Measurements from ENCODE around the gene CD2.

The CD2 gene

GRCh38 chr1:116760996-116761665 is 6.9 kb downstream of the CD2 start:
- peak in 1 of 2 experiments; percentile 18 for DNase-seq

GRCh38 chr1:116762281-116762680 is 8.1 kb downstream of the CD2 start:
- no peak for DNase-seq

DNA sequence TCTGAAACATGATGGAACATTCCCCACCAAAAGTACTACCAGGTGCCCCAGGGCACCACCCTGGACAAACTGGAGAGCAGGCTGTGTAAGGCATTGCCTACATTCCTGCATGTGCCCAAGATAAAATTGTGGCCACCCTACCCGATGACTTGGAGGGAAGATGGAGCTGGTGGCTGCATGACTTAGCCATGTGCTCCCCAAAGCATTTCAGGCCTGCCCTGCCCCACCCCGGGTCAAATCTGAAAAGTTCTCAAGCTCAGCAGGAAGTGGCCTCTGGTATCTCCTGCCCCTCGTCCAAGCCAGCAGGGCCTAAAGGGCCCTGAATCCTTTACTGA is 8.5 kb downstream of the CD2 start:
- peak; percentile 48 to 62 for DNase-seq

- DNase-seq = peak; percentile 71 to 80
These were observed 9.0 kb downstream of the CD2 start for GRCh38 chr1:116763116-116763786.

GRCh38 chr1:116763787-116764465 is 9.7 kb downstream of the CD2 start:
- peak; percentile 74 to 81 for DNase-seq

DNA sequence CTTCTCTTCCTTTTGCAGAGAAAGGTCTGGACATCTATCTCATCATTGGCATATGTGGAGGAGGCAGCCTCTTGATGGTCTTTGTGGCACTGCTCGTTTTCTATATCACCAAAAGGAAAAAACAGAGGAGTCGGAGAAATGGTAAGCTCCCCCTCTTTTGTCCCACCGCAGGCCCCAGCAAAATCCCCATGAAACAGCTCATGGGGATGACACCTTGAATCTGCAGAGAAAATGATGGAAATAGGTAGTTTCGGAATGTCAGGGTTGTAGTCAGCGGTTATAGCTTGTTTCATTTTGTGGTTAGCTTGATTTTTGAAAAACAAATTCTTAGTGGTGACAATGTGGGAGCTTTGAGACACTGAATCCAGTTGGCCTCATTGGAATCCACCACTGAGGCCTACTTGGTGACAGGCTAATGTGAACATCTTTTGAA is 10.3 kb downstream of the CD2 start:
- DNase-seq = peak; percentile 71 to 80

DNA sequence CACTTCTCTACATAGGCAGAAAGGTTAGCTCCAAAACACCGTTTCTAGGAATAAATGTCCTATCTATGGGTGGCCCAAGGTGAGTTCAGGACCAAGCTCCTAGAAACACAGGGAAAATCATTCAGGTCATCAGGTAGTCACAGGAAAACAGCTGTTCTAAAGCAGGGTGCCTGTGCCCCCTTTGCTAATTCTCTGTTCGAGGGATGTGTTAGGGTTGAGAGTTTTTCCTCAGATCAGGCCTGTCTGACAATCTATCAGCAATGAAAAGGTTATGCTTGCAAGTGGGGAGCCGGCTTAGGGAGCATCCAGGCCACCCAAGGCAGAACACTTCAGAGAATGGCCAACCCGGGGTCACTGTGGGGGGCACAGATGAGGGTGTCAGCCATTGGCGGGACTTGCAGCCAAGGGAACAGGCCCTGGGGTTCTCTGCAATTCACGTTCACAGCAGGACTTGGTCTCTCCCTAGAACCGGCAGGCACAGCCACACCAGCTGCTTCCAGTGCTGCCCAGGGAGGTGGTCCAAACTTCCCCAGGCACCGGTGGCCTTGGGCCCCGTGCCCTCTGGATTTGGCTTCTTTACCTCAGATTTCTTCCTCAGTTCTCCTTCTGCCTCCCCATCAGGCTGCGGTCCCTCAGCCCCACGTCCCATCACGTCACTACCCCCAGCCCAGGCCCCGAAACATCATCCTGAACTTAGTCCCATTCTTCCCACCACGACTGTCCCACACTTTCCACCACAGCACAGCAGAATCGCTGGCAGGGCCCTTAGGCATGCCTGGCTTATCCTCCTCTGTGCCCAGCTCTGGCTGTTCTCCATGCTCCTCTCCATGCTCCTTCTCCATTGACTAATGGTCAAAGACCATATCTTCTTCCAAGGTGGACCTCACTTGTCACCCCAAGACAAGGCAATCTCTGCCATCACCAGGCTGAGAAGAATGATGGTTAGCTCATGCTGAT is 11.0 kb downstream of the CD2 start:
- peak in 1 of 2 experiments; percentile 25 for DNase-seq

DNA sequence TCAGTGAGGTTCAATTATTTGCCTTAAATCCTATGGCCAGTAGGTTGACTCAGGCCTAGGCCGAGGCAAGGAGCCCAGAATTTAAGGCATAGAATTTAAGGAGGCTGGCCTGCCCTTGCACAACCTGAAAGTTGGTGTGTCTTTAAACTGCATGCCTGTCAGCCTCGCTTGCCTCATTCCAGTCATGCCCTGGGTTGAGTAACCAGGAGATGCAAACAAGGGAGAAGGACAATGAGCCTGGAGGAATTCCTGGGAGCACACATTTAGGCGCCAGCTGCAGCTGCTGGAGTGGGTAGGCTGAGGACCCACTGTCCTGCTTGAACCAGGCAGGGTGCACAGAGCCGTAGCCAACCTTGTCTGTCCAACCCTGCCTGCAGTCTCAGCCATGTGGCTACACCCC is 11.7 kb downstream of the CD2 start:
- peak; percentile 28 to 47 for DNase-seq

DNA sequence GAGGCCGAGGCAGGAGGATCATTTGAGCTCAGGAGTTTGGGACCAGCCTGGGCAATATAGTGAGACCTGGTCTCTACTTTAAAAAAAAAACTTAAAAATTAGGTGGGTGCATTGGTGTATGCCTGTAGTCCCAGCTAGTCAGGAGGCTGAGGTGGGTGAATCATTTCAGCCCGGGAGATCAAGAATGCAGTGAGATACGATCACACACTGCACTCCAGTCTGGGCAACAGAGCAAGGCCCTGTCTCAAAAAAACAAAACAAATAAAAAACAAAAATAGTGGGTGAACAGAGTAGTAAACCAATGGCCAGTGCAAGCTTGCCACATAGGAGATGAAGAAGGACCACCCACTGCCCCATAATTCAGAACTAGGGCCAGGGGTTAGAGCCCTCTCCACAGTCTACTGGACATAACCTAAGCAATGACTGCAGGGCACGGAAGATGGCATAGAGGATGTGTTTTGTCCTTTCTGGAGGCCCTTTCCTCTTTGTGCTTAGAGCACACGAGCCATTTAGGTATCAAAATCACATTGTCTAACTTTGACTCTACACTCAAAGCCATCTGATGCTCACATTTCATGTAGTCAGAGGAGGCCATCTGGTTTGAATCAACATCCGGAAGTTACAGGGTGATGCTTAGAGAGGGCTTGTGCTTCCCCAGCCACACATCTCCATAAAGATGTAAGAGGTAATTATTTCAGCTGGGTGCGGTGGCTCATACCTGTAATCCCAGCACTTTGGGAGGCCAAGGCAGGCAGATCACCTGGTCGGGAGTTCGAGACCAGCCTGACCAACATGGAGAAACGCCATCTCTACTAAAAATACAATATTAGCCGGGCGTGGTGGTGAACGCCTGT is 12.6 kb downstream of the CD2 start:
- peak; percentile 40 to 56 for DNase-seq

DNA sequence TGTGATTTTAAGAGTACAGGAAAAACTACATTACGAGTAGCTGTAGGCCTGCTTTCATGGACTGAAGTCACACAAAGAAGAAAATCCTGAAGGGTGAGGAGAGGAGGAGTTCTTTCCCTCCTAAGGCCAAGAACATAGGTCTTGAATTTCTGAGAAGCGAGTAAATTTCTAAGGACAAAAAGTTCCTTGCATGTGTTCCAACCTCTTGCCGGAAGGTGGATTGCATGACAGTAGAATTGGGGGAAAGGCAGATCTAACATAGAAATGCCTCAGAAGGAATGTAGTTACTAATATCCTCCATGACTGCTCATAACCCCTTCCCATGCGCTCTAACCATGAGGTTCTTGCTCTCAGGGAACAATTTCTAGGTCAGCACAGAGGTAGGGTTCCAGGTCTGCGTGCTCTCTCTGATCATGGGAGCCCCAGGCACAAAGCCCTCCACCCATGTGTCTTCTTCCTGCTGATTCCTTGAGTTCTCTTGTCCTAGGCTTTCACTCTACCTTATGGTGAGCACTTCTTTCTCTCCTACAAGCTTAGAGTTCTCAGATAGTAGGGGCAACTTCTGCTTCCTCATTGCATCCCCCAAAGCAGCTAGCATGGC is 13.7 kb downstream of the CD2 start:
- peak; percentile 28 to 36 for DNase-seq

DNA sequence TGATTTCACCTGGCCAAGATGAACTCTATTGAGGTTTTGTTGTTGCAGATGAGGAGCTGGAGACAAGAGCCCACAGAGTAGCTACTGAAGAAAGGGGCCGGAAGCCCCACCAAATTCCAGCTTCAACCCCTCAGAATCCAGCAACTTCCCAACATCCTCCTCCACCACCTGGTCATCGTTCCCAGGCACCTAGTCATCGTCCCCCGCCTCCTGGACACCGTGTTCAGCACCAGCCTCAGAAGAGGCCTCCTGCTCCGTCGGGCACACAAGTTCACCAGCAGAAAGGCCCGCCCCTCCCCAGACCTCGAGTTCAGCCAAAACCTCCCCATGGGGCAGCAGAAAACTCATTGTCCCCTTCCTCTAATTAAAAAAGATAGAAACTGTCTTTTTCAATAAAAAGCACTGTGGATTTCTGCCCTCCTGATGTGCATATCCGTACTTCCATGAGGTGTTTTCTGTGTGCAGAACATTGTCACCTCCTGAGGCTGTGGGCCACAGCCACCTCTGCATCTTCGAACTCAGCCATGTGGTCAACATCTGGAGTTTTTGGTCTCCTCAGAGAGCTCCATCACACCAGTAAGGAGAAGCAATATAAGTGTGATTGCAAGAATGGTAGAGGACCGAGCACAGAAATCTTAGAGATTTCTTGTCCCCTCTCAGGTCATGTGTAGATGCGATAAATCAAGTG is 14.3 kb downstream of the CD2 start:
- peak; percentile 24 to 46 for DNase-seq

GRCh38 chr1:116769104-116769452 is 14.8 kb downstream of the CD2 start:
- peak; percentile 47 to 61 for DNase-seq

DNA sequence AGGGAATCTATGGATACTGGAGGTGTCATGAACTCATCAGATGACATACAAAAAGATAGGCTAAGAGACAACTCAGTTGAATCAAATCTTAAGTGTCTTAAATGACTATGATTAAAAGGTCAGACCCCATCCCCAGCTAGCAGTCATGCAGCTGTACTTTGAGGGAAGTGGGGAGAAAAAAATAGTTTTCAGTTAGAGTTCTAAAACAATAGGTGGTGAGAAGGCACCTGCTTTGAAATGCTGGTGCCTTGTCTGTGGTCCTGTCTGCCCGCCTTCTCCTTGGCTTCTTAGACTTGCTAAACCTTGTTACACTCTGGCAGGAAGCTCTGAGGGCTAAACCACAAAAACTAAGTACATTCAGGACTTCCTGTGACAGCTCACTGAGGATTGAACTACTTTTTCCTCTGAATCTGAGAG is 15.3 kb downstream of the CD2 start:
- peak; percentile 69 to 73 for DNase-seq

- peak; percentile 42 to 52 for DNase-seq
These were observed 15.8 kb downstream of the CD2 start for GRCh38 chr1:116769994-116770393.

GRCh38 chr1:116770625-116771024 is 16.4 kb downstream of the CD2 start:
- no peak for DNase-seq

- no peak for DNase-seq
These were observed 17.9 kb downstream of the CD2 start for GRCh38 chr1:116771997-116772647.

DNA sequence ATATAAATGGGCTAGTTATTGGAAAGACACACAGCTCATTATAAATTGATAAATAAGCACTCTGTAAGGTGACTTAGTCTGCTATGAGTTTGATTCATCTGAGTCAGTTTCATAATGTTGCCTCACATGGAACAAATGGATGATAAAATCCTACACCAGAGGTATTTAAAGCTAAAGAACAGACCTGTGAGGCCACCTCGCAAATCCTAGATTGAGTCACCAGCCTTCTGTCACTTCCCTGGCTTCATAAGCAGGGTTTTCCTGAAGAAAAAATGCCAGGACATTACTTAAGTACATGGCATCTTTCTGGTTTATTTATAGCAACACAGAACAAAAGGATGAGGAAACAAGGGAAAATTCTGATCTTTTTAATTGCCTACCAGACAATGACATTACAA is 18.4 kb downstream of the CD2 start:
- no peak for DNase-seq

- no peak for DNase-seq
These were observed 21.0 kb downstream of the CD2 start for GRCh38 chr1:116775116-116775752.
